Thoracic aorta (tissue), 2 donors: Measurements from ENCODE around the gene NEXN. TPM values are rescaled to one million over a fixed set of nuclear protein-coding genes. Genes with fewer than 3 reads are reported as not detected.

Experiments
- ATAC-seq: fragments of 150-250 bp; one replicate; pipeline ENCODE4 v1.8.0; 2017; ENCODE audit warnings: low read depth; ENCODE audit not compliant: insufficient number of reproducible peaks, low FRiP score
- DNase-seq: peaks from one replicate; pipeline ENCODE4 v3.0.0-alpha.2; 2020; ENCODE audit warnings: low spot score
- H3K27ac ChIP-seq, 2 donors: fragments of 200-600 bp; sonication (generic); 1 replicate in 1 of 2; 2 replicates in 1 of 2; pipeline ENCODE4 v1.5.1; 2016; ENCODE audit warnings: mild to moderate bottlenecking in 2 of 2, moderate library complexity in 2 of 2
- H3K27me3 ChIP-seq: fragments of 200-600 bp; sonication (generic); replicated peaks from 2 replicates; pipeline ENCODE4 v1.6.0; 2016; ENCODE audit warnings: mild to moderate bottlenecking; ENCODE audit not compliant: insufficient read depth
- H3K36me3 ChIP-seq: fragments of 200-600 bp; sonication (generic); one replicate; pipeline ENCODE4 v1.5.1; 2016
- H3K4me1 ChIP-seq, 2 donors: fragments of 200-600 bp; sonication (generic); 1 replicate in 1 of 2; 2 replicates in 1 of 2; pipeline versions ENCODE4 v1.5.1 to v1.6.0; 2016; ENCODE audit warnings: low read depth in 2 of 2, mild to moderate bottlenecking in 1 of 2; ENCODE audit not compliant: control insufficient read depth in 1 of 2
- H3K4me3 ChIP-seq: fragments of 200-600 bp; sonication (generic); 2 replicates; pipeline ENCODE4 v1.5.1; 2016; ENCODE audit warnings: mild to moderate bottlenecking
- H3K9me3 ChIP-seq: fragments of 200-600 bp; sonication (generic); 2 replicates; pipeline ENCODE4 v1.5.1; 2016
- CTCF ChIP-seq: fragments of 200-600 bp; sonication (generic); IDR thresholded peaks from one replicate; pipeline ENCODE4 v1.5.1; 2019; ENCODE audit warnings: antibody characterized with exemption
- total RNA-seq, 2 donors: library from RNA; depleted of rRNA; stranded (reverse); fragments of >200 nt; gene quantifications; one replicate each; pipeline versions ENCODE4 v1.1.0 to v1.2.3, GENCODE V29; 2016

The NEXN gene
- total RNA-seq, 2 donors from 2014 or later, result 116 to 120 TPM

- ATAC-seq (no peak), DNase-seq (no peak)
- Histone ChIP-seq H3K4me3 (no peak overlapping the region), H3K9me3 (no peaks in the 10 kb centered on the region), H3K27me3 (no peaks in the 10 kb centered on the region), H3K36me3 (no peaks in the 10 kb centered on the region), H3K4me1 (peaks cover 4 to 7% of the 10 kb centered on the region in 2 donors), H3K27ac (no peak overlapping the region)
- TF ChIP-seq CTCF, result no peak
Observed at GRCh38 chr1:77882411-77882810, 6.0 kb upstream of the NEXN start.

GRCh38 chr1:77888781-77889642 is 588 bp downstream of the NEXN start:
- DNase-seq (no peak), ATAC-seq (peak; percentile 31)
- H3K27me3 ChIP-seq, result no peaks in the 10 kb centered on the region
- peak overlapping the region; percentile 85 for H3K4me3 ChIP-seq
- peaks cover 15 to 32% of the 10 kb centered on the region in 2 donors for H3K4me1 ChIP-seq
- H3K36me3 ChIP-seq, result peaks cover 19% of the 10 kb centered on the region
- no peaks in the 10 kb centered on the region for H3K9me3 ChIP-seq
- TF ChIP-seq CTCF, result no peak
- peak overlapping the region; percentile 94 to 95 for H3K27ac ChIP-seq

- Histone ChIP-seq H3K4me1 (peaks cover 16 to 32% of the 10 kb centered on the region in 2 donors), H3K9me3 (no peaks in the 10 kb centered on the region), H3K27me3 (no peaks in the 10 kb centered on the region), H3K27ac (peak overlapping the region; percentile 94 to 95), H3K36me3 (peaks cover 23% of the 10 kb centered on the region), H3K4me3 (peak overlapping the region; percentile 85)
- ATAC-seq, result peak; percentile 66
- TF ChIP-seq CTCF, result no peak
- DNase-seq, result no peak
Observed at GRCh38 chr1:77889671-77890070, 1.2 kb downstream of the NEXN start.

- H3K27me3 ChIP-seq, result no peaks in the 10 kb centered on the region
- no peaks in the 10 kb centered on the region for H3K9me3 ChIP-seq
- DNase-seq, result no peak
- peak overlapping the region; percentile 85 for H3K4me3 ChIP-seq
- H3K36me3 ChIP-seq, result peaks cover 33% of the 10 kb centered on the region
- H3K27ac ChIP-seq, result peak overlapping the region; percentile 45 to 94
- no peak for TF ChIP-seq CTCF
- H3K4me1 ChIP-seq, result peaks cover 17 to 36% of the 10 kb centered on the region in 2 donors
- ATAC-seq, result no peak
Observed at GRCh38 chr1:77891200-77891599, 2.8 kb downstream of the NEXN start.

GRCh38 chr1:77899647-77900320 is 11.4 kb downstream of the NEXN start:
- Histone ChIP-seq H3K4me3 (peak overlapping the region; percentile 45), H3K9me3 (no peaks in the 10 kb centered on the region), H3K27me3 (no peaks in the 10 kb centered on the region), H3K36me3 (peaks cover 9% of the 10 kb centered on the region), H3K4me1 (peaks cover 20 to 32% of the 10 kb centered on the region in 2 donors), H3K27ac (peak overlapping the region; percentile 15 to 45)
- no peak for TF ChIP-seq CTCF
- ATAC-seq (no peak), DNase-seq (no peak)
